Tibial nerve (tissue), 4 donors: ENCODE data around the gene FARSB.

Experiments used
- EP300 ChIP-seq, 2 donors: sonication (generic); formaldehyde crosslinking; IDR thresholded peaks; one replicate each; pipeline ENCODE4 v1.6.1; 2017; ENCODE audit warnings: antibody characterized with exemption in 2 of 2, mild to moderate bottlenecking in 1 of 2
- POLR2A ChIP-seq, 2 donors: fragments of 450-650 bp; IDR thresholded peaks; one replicate each; pipeline ENCODE4 v1.6.1; 2017; ENCODE audit warnings: antibody characterized with exemption in 2 of 2, mild to moderate bottlenecking in 2 of 2, moderate library complexity in 2 of 2
- TF ChIP-seq, protein P1 (sequence below), 5 experiments: fragments of 200-600 bp in 3 of 5; fragments of 450-650 bp in 2 of 5; sonication (generic) in 3 of 5; IDR thresholded peaks; one replicate each; pipeline ENCODE4 v1.5.1; 2016 to 2019; ENCODE audit warnings: antibody characterized with exemption in 5 of 5, mild to moderate bottlenecking in 3 of 5, moderate library complexity in 2 of 5

DNA sequence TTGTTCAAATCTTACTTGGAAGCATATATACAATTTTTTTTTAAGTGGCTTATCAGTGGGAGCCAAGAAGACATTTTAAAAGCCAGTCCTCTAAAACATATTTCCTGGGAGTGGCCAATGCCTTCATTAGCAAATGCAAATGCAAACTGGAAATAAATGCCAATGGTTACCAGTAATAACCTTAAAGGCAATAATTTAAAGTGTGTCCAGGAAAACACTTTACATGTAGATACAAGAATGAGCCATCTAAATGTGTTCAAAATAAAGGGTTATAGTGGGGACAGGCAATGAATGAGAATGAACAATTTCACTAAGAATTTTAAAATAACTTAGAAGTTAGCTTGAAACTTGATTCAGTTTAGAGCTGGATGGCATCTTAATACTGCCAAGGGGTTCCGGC, 64.2 kb downstream of the FARSB start:
- TF ChIP-seq, protein P1, sequence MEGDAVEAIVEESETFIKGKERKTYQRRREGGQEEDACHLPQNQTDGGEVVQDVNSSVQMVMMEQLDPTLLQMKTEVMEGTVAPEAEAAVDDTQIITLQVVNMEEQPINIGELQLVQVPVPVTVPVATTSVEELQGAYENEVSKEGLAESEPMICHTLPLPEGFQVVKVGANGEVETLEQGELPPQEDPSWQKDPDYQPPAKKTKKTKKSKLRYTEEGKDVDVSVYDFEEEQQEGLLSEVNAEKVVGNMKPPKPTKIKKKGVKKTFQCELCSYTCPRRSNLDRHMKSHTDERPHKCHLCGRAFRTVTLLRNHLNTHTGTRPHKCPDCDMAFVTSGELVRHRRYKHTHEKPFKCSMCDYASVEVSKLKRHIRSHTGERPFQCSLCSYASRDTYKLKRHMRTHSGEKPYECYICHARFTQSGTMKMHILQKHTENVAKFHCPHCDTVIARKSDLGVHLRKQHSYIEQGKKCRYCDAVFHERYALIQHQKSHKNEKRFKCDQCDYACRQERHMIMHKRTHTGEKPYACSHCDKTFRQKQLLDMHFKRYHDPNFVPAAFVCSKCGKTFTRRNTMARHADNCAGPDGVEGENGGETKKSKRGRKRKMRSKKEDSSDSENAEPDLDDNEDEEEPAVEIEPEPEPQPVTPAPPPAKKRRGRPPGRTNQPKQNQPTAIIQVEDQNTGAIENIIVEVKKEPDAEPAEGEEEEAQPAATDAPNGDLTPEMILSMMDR (IDR thresholded peaks at IDR 0.05) = no peak
- TF ChIP-seq POLR2A (IDR thresholded peaks at IDR 0.05) (no peak), EP300 (IDR thresholded peaks at IDR 0.05) (no peak)
